ENCODE data around the gene TLE6. TPM values are rescaled to one million over a fixed set of nuclear protein-coding genes. Genes with fewer than 3 reads are reported as not detected.

The TLE6 gene
- total and polyA plus RNA-seq, 2 of the 13 experiments (the other 11 are each of a cell fraction or from before 2014, with no cell fraction given): 0.24 to 5.5 TPM

DNA sequence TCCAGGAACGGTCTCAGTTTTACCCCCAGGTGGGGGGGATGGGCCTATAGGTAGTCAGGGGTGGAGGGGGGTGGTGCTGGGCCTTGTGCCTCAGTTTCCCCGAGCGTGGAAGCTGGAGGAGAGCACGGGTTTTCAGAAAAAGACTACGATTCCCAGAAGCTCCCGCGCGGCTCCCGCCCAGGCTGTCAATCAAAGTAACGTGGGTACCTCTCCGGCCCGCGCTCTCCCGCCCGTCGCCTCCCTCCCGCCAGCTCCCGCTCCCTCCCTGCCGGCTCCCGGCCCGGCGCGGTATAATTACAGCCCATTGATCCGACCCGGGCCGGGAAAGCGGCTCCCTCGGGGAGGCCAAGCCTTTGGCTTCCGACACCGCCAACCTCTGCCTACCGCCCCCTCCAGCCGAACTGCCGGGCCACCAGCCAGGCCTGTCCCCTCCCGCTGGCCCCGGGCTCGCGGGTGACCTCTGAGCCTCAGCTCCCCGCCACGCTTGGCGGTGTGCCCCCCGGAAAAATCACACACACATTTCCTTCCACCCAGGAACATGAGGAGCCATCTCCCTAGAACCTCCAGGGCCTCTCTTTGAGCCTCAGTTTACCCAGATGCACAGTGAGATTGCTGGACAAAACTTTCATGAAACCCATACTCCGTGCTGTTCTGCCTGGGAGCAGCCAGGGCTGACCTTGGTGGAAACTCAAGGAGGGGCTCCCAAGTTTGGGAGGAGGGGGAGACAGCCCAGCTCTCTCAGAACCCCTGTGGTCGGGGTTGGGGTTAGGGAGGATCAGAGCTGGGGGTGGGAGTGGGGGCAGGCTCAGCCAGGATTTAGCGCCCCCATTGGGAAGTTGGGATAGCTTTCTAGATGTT lies 59.0 kb downstream of the TLE6 start (continued):
- TF ChIP-seq, protein P1, sequence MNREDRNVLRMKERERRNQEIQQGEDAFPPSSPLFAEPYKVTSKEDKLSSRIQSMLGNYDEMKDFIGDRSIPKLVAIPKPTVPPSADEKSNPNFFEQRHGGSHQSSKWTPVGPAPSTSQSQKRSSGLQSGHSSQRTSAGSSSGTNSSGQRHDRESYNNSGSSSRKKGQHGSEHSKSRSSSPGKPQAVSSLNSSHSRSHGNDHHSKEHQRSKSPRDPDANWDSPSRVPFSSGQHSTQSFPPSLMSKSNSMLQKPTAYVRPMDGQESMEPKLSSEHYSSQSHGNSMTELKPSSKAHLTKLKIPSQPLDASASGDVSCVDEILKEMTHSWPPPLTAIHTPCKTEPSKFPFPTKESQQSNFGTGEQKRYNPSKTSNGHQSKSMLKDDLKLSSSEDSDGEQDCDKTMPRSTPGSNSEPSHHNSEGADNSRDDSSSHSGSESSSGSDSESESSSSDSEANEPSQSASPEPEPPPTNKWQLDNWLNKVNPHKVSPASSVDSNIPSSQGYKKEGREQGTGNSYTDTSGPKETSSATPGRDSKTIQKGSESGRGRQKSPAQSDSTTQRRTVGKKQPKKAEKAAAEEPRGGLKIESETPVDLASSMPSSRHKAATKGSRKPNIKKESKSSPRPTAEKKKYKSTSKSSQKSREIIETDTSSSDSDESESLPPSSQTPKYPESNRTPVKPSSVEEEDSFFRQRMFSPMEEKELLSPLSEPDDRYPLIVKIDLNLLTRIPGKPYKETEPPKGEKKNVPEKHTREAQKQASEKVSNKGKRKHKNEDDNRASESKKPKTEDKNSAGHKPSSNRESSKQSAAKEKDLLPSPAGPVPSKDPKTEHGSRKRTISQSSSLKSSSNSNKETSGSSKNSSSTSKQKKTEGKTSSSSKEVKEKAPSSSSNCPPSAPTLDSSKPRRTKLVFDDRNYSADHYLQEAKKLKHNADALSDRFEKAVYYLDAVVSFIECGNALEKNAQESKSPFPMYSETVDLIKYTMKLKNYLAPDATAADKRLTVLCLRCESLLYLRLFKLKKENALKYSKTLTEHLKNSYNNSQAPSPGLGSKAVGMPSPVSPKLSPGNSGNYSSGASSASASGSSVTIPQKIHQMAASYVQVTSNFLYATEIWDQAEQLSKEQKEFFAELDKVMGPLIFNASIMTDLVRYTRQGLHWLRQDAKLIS (CRISPR knock-in tag; IDR thresholded peaks at IDR 0.05): no peak
- TF ChIP-seq HNRNPLL (IDR thresholded peaks at IDR 0.05; ENCODE audit: low read depth, low read length, poor library complexity, severe bottlenecking): peak; percentile 51
- TF ChIP-seq ARID2 (CRISPR knock-in tag; IDR thresholded peaks at IDR 0.05; ENCODE audit: borderline replicate concordance): no peak
- TF ChIP-seq U2AF2 (IDR thresholded peaks at IDR 0.05; ENCODE audit: low read depth, low read length): no peak
- peak; percentile 88 for TF ChIP-seq HDAC1 (CRISPR knock-in tag; IDR thresholded peaks at IDR 0.05)
- TF ChIP-seq HNRNPUL1 (IDR thresholded peaks at IDR 0.05; ENCODE audit: low read depth, low read length): no peak
- TF ChIP-seq ZMYM2 (CRISPR knock-in tag; IDR thresholded peaks at IDR 0.05): no peak
- no peak for TF ChIP-seq ATF7 (IDR thresholded peaks at IDR 0.05)
- no peak for TF ChIP-seq ATF7 (CRISPR knock-in tag; IDR thresholded peaks at IDR 0.05)
- TF ChIP-seq, protein P2, sequence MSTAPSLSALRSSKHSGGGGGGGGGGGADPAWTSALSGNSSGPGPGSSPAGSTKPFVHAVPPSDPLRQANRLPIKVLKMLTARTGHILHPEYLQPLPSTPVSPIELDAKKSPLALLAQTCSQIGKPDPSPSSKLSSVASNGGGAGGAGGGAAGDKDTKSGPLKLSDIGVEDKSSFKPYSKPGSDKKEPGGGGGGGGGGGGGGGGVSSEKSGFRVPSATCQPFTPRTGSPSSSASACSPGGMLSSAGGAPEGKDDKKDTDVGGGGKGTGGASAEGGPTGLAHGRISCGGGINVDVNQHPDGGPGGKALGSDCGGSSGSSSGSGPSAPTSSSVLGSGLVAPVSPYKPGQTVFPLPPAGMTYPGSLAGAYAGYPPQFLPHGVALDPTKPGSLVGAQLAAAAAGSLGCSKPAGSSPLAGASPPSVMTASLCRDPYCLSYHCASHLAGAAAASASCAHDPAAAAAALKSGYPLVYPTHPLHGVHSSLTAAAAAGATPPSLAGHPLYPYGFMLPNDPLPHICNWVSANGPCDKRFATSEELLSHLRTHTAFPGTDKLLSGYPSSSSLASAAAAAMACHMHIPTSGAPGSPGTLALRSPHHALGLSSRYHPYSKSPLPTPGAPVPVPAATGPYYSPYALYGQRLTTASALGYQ (CRISPR knock-in tag; IDR thresholded peaks at IDR 0.05): peak; percentile 65; the same call in 1 of the 2 replicates
- TF ChIP-seq, protein P3, sequence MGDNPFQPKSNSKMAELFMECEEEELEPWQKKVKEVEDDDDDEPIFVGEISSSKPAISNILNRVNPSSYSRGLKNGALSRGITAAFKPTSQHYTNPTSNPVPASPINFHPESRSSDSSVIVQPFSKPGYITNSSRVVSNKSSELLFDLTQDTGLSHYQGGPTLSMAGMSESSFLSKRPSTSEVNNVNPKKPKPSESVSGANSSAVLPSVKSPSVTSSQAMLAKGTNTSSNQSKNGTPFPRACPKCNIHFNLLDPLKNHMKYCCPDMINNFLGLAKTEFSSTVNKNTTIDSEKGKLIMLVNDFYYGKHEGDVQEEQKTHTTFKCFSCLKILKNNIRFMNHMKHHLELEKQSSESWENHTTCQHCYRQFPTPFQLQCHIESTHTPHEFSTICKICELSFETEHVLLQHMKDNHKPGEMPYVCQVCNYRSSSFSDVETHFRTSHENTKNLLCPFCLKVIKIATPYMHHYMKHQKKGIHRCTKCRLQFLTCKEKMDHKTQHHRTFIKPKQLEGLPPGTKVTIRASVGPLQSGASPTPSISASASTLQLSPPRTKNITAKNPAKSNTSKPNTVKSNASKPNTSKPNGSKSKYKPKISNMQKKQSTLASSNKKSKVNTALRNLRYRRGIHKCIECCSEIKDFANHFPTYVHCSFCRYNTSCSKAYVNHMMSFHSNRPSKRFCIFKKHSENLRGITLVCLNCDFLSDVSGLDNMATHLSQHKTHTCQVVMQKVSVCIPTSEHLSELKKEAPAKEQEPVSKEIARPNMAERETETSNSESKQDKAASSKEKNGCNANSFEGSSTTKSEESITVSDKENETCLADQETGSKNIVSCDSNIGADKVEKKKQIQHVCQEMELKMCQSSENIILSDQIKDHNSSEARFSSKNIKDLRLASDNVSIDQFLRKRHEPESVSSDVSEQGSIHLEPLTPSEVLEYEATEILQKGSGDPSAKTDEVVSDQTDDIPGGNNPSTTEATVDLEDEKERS (CRISPR knock-in tag; IDR thresholded peaks at IDR 0.05): no peak
- TF ChIP-seq, protein P4, sequence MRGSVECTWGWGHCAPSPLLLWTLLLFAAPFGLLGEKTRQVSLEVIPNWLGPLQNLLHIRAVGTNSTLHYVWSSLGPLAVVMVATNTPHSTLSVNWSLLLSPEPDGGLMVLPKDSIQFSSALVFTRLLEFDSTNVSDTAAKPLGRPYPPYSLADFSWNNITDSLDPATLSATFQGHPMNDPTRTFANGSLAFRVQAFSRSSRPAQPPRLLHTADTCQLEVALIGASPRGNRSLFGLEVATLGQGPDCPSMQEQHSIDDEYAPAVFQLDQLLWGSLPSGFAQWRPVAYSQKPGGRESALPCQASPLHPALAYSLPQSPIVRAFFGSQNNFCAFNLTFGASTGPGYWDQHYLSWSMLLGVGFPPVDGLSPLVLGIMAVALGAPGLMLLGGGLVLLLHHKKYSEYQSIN (CRISPR knock-in tag; IDR thresholded peaks at IDR 0.05; ENCODE audit: borderline replicate concordance): no peak
- TF ChIP-seq RFXAP (CRISPR knock-in tag; IDR thresholded peaks at IDR 0.05; ENCODE audit: borderline replicate concordance): no peak
- TF ChIP-seq PCBP2 (optimal IDR thresholded peaks at IDR 0.05; ENCODE audit: low read depth, low read length, poor library complexity, severe bottlenecking): no peak
- TF ChIP-seq ZNF468 (CRISPR knock-in tag; IDR thresholded peaks at IDR 0.05): no peak
- 0 out of 2 replicates have a peak, but pooled peaks have one; percentile 3 for TF ChIP-seq ZFP37 (CRISPR knock-in tag; IDR thresholded peaks at IDR 0.05; ENCODE audit: borderline replicate concordance)
- TF ChIP-seq ZNF296 (CRISPR knock-in tag; conservative IDR thresholded peaks at IDR 0.05): no peak
- peak; percentile 69; the same call in 1 of the 2 replicates for TF ChIP-seq SMAD3 (CRISPR knock-in tag; IDR thresholded peaks at IDR 0.05)
- TF ChIP-seq ZNF652 (CRISPR knock-in tag; IDR thresholded peaks at IDR 0.05; ENCODE audit: borderline replicate concordance, low read depth): no peak

Data from HepG2 (cell line).